Colonic mucosa (tissue), 4 donors: ENCODE measurements around the gene AOAH. TPM values are rescaled to one million over a fixed set of nuclear protein-coding genes. Genes with fewer than 3 reads are reported as not detected.

Experiments used
- DNase-seq: peaks from one replicate; pipeline ENCODE4 v3.0.0-alpha.2; 2020
- H3K27ac ChIP-seq: fragments of 200-600 bp; one replicate; pipeline ENCODE4 v1.8.0; 2021
- H3K27me3 ChIP-seq: fragments of 200-600 bp; one replicate; pipeline ENCODE4 v1.8.0; 2021
- H3K36me3 ChIP-seq: fragments of 200-600 bp; one replicate; pipeline ENCODE4 v1.8.0; 2021
- H3K4me1 ChIP-seq: fragments of 200-600 bp; one replicate; pipeline ENCODE4 v1.8.0; 2021; ENCODE audit warnings: mild to moderate bottlenecking
- H3K4me3 ChIP-seq: fragments of 200-600 bp; one replicate; pipeline ENCODE4 v1.8.0; 2021
- H3K9ac ChIP-seq, 2 donors: one replicate each; pipeline ENCODE4 v1.7.0; 2013; ENCODE audit warnings: control low read depth in 2 of 2, low read depth in 2 of 2, low read length in 2 of 2
- H3K9me3 ChIP-seq: fragments of 200-600 bp; one replicate; pipeline ENCODE4 v1.8.0; 2021
- CTCF ChIP-seq: fragments of 200-600 bp; IDR thresholded peaks from one replicate; pipeline ENCODE4 v1.8.0; 2022; ENCODE audit warnings: antibody characterized with exemption, mild to moderate bottlenecking
- intact Hi-C: fragments of 100-400 bp; cut with DNase I; formaldehyde crosslinking; loops from one replicate; pipeline ENCODE4 v1.14.1; 2022
- total RNA-seq, 2 donors: library from RNA; stranded (reverse); fragmentation: NEBNext Ultra II Directional in 1 of 2; extraction: Animal tissue kit (Norgen Biotek cat#: 25700) in 1 of 2; gene quantifications; one replicate each; pipeline ENCODE4 v1.2.1, GENCODE V29; 2021
- donor health status: healthy.
- donor health status: DM: no; HTN: no; CAD: no.
- donor health status: DM: no; HTN: no; CAD: no.

The AOAH gene
- total RNA-seq, 2 donors from 2014 or later: 22.2 to 46.1 TPM

GRCh38 chr7:36606976-36607720, 117.1 kb downstream of the AOAH start:
- H3K4me1 ChIP-seq: no peaks in the 10 kb centered on the region
- no peak overlapping the region for H3K27ac ChIP-seq
- no peaks in the 10 kb centered on the region for H3K9me3 ChIP-seq
- DNase-seq: no peak
- H3K4me3 ChIP-seq: no peak overlapping the region
- no peaks in the 10 kb centered on the region for H3K36me3 ChIP-seq
- intact Hi-C loops: no loop called here
- no peaks in the 10 kb centered on the region for H3K27me3 ChIP-seq
- no peak for TF ChIP-seq CTCF
- no peak overlapping the region for H3K9ac ChIP-seq

GRCh38 chr7:36606153-36606975, 117.9 kb downstream of the AOAH start:
- H3K27me3 ChIP-seq: no peaks in the 10 kb centered on the region
- no peak overlapping the region for H3K9ac ChIP-seq
- H3K4me1 ChIP-seq: no peaks in the 10 kb centered on the region
- H3K27ac ChIP-seq: no peak overlapping the region
- intact Hi-C loops: no loop called here
- no peak for TF ChIP-seq CTCF
- no peaks in the 10 kb centered on the region for H3K36me3 ChIP-seq
- DNase-seq: no peak
- no peak overlapping the region for H3K4me3 ChIP-seq
- H3K9me3 ChIP-seq: no peaks in the 10 kb centered on the region

- Histone ChIP-seq H3K27me3 (no peaks in the 10 kb centered on the region), H3K9ac (no peak overlapping the region), H3K9me3 (no peaks in the 10 kb centered on the region), H3K4me3 (no peak overlapping the region), H3K36me3 (no peaks in the 10 kb centered on the region), H3K4me1 (no peaks in the 10 kb centered on the region), H3K27ac (no peak overlapping the region)
- no peak for DNase-seq
- intact Hi-C loops: no loop called here
- no peak for TF ChIP-seq CTCF
Measured at GRCh38 chr7:36605261-36606051, 118.8 kb downstream of the AOAH start.

GRCh38 chr7:36604806-36605205, 119.5 kb downstream of the AOAH start:
- H3K27me3 ChIP-seq: no peaks in the 10 kb centered on the region
- no peak for TF ChIP-seq CTCF
- H3K4me3 ChIP-seq: no peak overlapping the region
- intact Hi-C loops: no loop called here
- no peaks in the 10 kb centered on the region for H3K36me3 ChIP-seq
- no peaks in the 10 kb centered on the region for H3K9me3 ChIP-seq
- H3K27ac ChIP-seq: no peak overlapping the region
- DNase-seq: no peak
- no peak overlapping the region for H3K9ac ChIP-seq
- H3K4me1 ChIP-seq: no peaks in the 10 kb centered on the region
